GM20431 (cell line): ENCODE results near the gene SPESP1.
"Not testable (repeated sequence)": the region's sequence is repeated elsewhere in the genome, so short reads cannot be mapped to it uniquely, and the experiment has no call there.

ENCODE experiments used
- in situ Hi-C: fragments of 300-500 bp; cut with MseI, MboI; formaldehyde crosslinking; loops from one replicate; pipeline ENCODE4 v1.15.0; 2020; ENCODE audit warnings: low sequenced_read_pairs; ENCODE audit not compliant: unreplicated experiment

The SPESP1 gene

GRCh38 chr15:68958597-68958996 lies 28.3 kb downstream of the SPESP1 start:
- in situ Hi-C loops, result no loop called here

GRCh38 chr15:68962465-68962864 lies 32.1 kb downstream of the SPESP1 start:
- in situ Hi-C loops, result no loop called here

- in situ Hi-C loops, result not testable (repeated sequence)
Observed at GRCh38 chr15:68963719-68964118, 33.4 kb downstream of the SPESP1 start.

- in situ Hi-C loops, result no loop called here
Observed at GRCh38 chr15:68966996-68967395, 36.7 kb downstream of the SPESP1 start.

GRCh38 chr15:68967948-68968347 lies 37.6 kb downstream of the SPESP1 start:
- in situ Hi-C loops, result no loop called here

- in situ Hi-C loops, result no loop called here
Observed at GRCh38 chr15:68969298-68969697, 39.0 kb downstream of the SPESP1 start.

GRCh38 chr15:68972201-68973065 lies 42.1 kb downstream of the SPESP1 start:
- in situ Hi-C loops, result no loop called here

- in situ Hi-C loops, result not testable (repeated sequence)
Observed at GRCh38 chr15:68975651-68976160, 45.4 kb downstream of the SPESP1 start.

GRCh38 chr15:68977426-68977825 lies 47.1 kb downstream of the SPESP1 start:
- in situ Hi-C loops, result not testable (repeated sequence)

- in situ Hi-C loops, result no loop called here
Observed at GRCh38 chr15:68979006-68979405, 48.7 kb downstream of the SPESP1 start.

- in situ Hi-C loops, result no loop called here
Observed at GRCh38 chr15:68979816-68980215, 49.5 kb downstream of the SPESP1 start.

- in situ Hi-C loops, result no loop called here
Observed at GRCh38 chr15:68980786-68981185, 50.5 kb downstream of the SPESP1 start.

GRCh38 chr15:68981941-68982340 lies 51.6 kb downstream of the SPESP1 start:
- in situ Hi-C loops, result no loop called here

GRCh38 chr15:68982976-68983563 lies 52.7 kb downstream of the SPESP1 start:
- in situ Hi-C loops, result no loop called here

- in situ Hi-C loops, result no loop called here
Observed at GRCh38 chr15:68983961-68984481, 53.7 kb downstream of the SPESP1 start.

GRCh38 chr15:68984586-68984985 lies 54.3 kb downstream of the SPESP1 start:
- in situ Hi-C loops, result no loop called here

- in situ Hi-C loops, result no loop called here
Observed at GRCh38 chr15:68985361-68985891, 55.1 kb downstream of the SPESP1 start.

- in situ Hi-C loops, result no loop called here
Observed at GRCh38 chr15:68986322-68986721, 56.0 kb downstream of the SPESP1 start.

- in situ Hi-C loops, result no loop called here
Observed at GRCh38 chr15:68987120-68987519, 56.8 kb downstream of the SPESP1 start.

GRCh38 chr15:68987676-68988075 lies 57.4 kb downstream of the SPESP1 start:
- in situ Hi-C loops, result no loop called here
